ENCODE data around the gene CAMSAP2. TPM values are rescaled to one million over a fixed set of nuclear protein-coding genes. Genes with fewer than 3 reads are reported as not detected.

Gene CAMSAP2
- total RNA-seq, 1 experiment from 2014 or later, result 23.4 TPM

- H3K27me3 Mint-ChIP-seq (ENCODE audit: insufficient read depth, unreplicated experiment), result no peaks in the 10 kb centered on the region
- Histone ChIP-seq H3K27me3 (replicated peaks; ENCODE audit: control insufficient read depth, insufficient read depth, low read length) (no peaks in the 10 kb centered on the region), H3K4me1 (no peaks in the 10 kb centered on the region), H3K36me3 (ENCODE audit: control insufficient read depth, insufficient read depth, low read length) (no peaks in the 10 kb centered on the region; the same call in 1 of the 2 replicates), H3K4me3 (ENCODE audit: low read depth, low read length) (no peak overlapping the region), H3K9me3 (no peaks in the 10 kb centered on the region)
- H3K27ac Mint-ChIP-seq (ENCODE audit: unreplicated experiment), result no peak overlapping the region
- no TSS peak for BruUV-seq (replicated peaks)
- intact Hi-C loops (cut with micrococcal nuclease; ENCODE audit: unreplicated experiment), result no loop called here
- ChIA-PET POLR2A (no interaction called here), CTCF (no interaction called here)
- no peaks in the 10 kb centered on the region for H3K36me3 Mint-ChIP-seq (ENCODE audit: insufficient read depth, unreplicated experiment)
- H3K4me1 Mint-ChIP-seq (ENCODE audit: low read depth, unreplicated experiment), result no peaks in the 10 kb centered on the region
- no peak for DNase-seq
- TF ChIP-seq, protein P1, sequence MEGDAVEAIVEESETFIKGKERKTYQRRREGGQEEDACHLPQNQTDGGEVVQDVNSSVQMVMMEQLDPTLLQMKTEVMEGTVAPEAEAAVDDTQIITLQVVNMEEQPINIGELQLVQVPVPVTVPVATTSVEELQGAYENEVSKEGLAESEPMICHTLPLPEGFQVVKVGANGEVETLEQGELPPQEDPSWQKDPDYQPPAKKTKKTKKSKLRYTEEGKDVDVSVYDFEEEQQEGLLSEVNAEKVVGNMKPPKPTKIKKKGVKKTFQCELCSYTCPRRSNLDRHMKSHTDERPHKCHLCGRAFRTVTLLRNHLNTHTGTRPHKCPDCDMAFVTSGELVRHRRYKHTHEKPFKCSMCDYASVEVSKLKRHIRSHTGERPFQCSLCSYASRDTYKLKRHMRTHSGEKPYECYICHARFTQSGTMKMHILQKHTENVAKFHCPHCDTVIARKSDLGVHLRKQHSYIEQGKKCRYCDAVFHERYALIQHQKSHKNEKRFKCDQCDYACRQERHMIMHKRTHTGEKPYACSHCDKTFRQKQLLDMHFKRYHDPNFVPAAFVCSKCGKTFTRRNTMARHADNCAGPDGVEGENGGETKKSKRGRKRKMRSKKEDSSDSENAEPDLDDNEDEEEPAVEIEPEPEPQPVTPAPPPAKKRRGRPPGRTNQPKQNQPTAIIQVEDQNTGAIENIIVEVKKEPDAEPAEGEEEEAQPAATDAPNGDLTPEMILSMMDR (IDR thresholded peaks at IDR 0.05; ENCODE audit: insufficient read depth in 1 of 2, low read depth in 1 of 2, low read length in 1 of 2, severe bottlenecking in 1 of 2, unreplicated experiment in 1 of 2), result no peak
- no peak overlapping the region for H3K4me3 Mint-ChIP-seq (ENCODE audit: unreplicated experiment)
- H3K9me3 Mint-ChIP-seq (ENCODE audit: unreplicated experiment), result no peaks in the 10 kb centered on the region
Measured at GRCh38 chr1:200729863-200730262, 8.8 kb upstream of the CAMSAP2 start.

GRCh38 chr1:200731654-200732332 is 6.9 kb upstream of the CAMSAP2 start:
- POLR2A ChIA-PET, result no interaction called here
- Mint-ChIP-seq H3K27me3 (ENCODE audit: insufficient read depth, unreplicated experiment) (no peaks in the 10 kb centered on the region), H3K27ac (ENCODE audit: unreplicated experiment) (no peak overlapping the region), H3K4me1 (ENCODE audit: low read depth, unreplicated experiment) (no peaks in the 10 kb centered on the region), H3K4me3 (ENCODE audit: unreplicated experiment) (no peak overlapping the region), H3K9me3 (ENCODE audit: unreplicated experiment) (no peaks in the 10 kb centered on the region), H3K36me3 (ENCODE audit: insufficient read depth, unreplicated experiment) (no peaks in the 10 kb centered on the region)
- H3K27me3 ChIP-seq (replicated peaks; ENCODE audit: control insufficient read depth, insufficient read depth, low read length), result no peaks in the 10 kb centered on the region
- CTCF ChIA-PET, result no interaction called here
- intact Hi-C loops (cut with micrococcal nuclease; ENCODE audit: unreplicated experiment), result no loop called here
- H3K9me3 ChIP-seq, result no peaks in the 10 kb centered on the region
- no peak overlapping the region for H3K4me3 ChIP-seq (ENCODE audit: low read depth, low read length)
- BruUV-seq (replicated peaks), result no TSS peak
- TF ChIP-seq, protein P1 (IDR thresholded peaks at IDR 0.05; ENCODE audit: insufficient read depth in 1 of 2, low read depth in 1 of 2, low read length in 1 of 2, severe bottlenecking in 1 of 2, unreplicated experiment in 1 of 2), result no peak
- H3K4me1 ChIP-seq, result no peaks in the 10 kb centered on the region
- no peaks in the 10 kb centered on the region; the same call in 1 of the 2 replicates for H3K36me3 ChIP-seq (ENCODE audit: control insufficient read depth, insufficient read depth, low read length)
- no peak for DNase-seq

DNA sequence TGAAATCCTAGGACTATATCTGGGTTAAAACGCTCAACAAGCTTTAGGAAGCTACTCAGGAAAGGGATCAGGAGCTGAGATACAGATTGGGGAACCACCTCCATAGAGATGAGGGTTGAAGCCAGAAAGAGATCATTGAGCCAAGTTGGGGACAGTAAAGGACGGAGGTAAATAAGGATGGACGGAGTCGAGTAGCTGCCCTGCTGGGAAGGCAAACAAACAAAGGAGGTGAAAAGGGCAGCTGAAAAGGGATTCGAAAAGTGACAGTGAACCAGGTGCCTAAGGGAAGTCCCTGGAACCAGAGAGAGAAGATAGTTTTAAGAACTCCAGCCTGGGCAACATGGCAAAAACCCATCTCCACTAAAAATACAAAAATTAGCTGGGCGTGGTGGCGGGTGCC is 6.3 kb upstream of the CAMSAP2 start:
- no peak for DNase-seq
- ChIA-PET CTCF (no interaction called here), POLR2A (no interaction called here)
- no peak overlapping the region for H3K27ac Mint-ChIP-seq (ENCODE audit: unreplicated experiment)
- Histone ChIP-seq H3K4me3 (ENCODE audit: low read depth, low read length) (no peak overlapping the region), H3K9me3 (no peaks in the 10 kb centered on the region), H3K27me3 (replicated peaks; ENCODE audit: control insufficient read depth, insufficient read depth, low read length) (no peaks in the 10 kb centered on the region), H3K36me3 (ENCODE audit: control insufficient read depth, insufficient read depth, low read length) (no peaks in the 10 kb centered on the region; the same call in 1 of the 2 replicates), H3K4me1 (no peaks in the 10 kb centered on the region)
- no peak overlapping the region for H3K4me3 Mint-ChIP-seq (ENCODE audit: unreplicated experiment)
- no peaks in the 10 kb centered on the region for H3K36me3 Mint-ChIP-seq (ENCODE audit: insufficient read depth, unreplicated experiment)
- no peaks in the 10 kb centered on the region for H3K4me1 Mint-ChIP-seq (ENCODE audit: low read depth, unreplicated experiment)
- no peaks in the 10 kb centered on the region for H3K27me3 Mint-ChIP-seq (ENCODE audit: insufficient read depth, unreplicated experiment)
- H3K9me3 Mint-ChIP-seq (ENCODE audit: unreplicated experiment), result no peaks in the 10 kb centered on the region
- no TSS peak for BruUV-seq (replicated peaks)
- intact Hi-C loops (cut with micrococcal nuclease; ENCODE audit: unreplicated experiment), result no loop called here
- TF ChIP-seq, protein P1 (IDR thresholded peaks at IDR 0.05; ENCODE audit: insufficient read depth in 1 of 2, low read depth in 1 of 2, low read length in 1 of 2, severe bottlenecking in 1 of 2, unreplicated experiment in 1 of 2), result no peak
